ENCODE measurements around the gene ATAD5. TPM values are rescaled to one million over a fixed set of nuclear protein-coding genes. Genes with fewer than 3 reads are reported as not detected.

ATAD5 gene
- total RNA-seq, 4 donors from 2014 or later, result 0.75 to 2.7 (median 1.2) TPM

GRCh38 chr17:30942308-30943079 is 110.7 kb downstream of the ATAD5 start:
- 57 to 70% methylated on average over 4 of the region's 4 CpGs for WGBS, 2 donors (ENCODE audit: low coverage in 1 of 2)
- no peak for DNase-seq
- intact Hi-C loops (cut with DNase I; ENCODE audit: low total_unique reads), result no loop called here
- TF ChIP-seq EP300 (IDR thresholded peaks at IDR 0.05; ENCODE audit: low read depth), result no peak
- TF ChIP-seq CTCF (IDR thresholded peaks at IDR 0.05), result no peak
- TF ChIP-seq POLR2A (IDR thresholded peaks at IDR 0.05), result no peak
- no peak for TF ChIP-seq POLR2AphosphoS5 (IDR thresholded peaks at IDR 0.05)
- no peak overlapping the region for H3K27ac ChIP-seq
- no peaks in the 10 kb centered on the region for H3K27me3 ChIP-seq
- no peaks in the 10 kb centered on the region for H3K4me1 ChIP-seq
- no peaks in the 10 kb centered on the region for H3K36me3 ChIP-seq
- in situ Hi-C loops (cut with MboI; ENCODE audit: low pct_ligation_motif_present in 1 of 4, low pct_unique_long_range_greater_than_20kb in 1 of 4, low sequenced_read_pairs in 3 of 4), result no loop called here
- no peaks in the 10 kb centered on the region for H3K9me3 ChIP-seq
- H3K4me3 ChIP-seq, result no peak overlapping the region

Small RNA genes lying within 50 kb of the gene (small RNA-seq; reads per million reads assigned to genes)
- 0 reads per million in 4 donors for gene RNU6-298P

Other genes starting within 250 kb of the ATAD5 start
- 10 to 100 TPM; 15.8 to 23.1 (median 19.4) TPM for gene CRLF3, start 7.3 kb upstream of the ATAD5 start, total RNA-seq
- gene TEFM, start 74.3 kb downstream of the ATAD5 start, total RNA-seq, result 10 to 100 TPM in 2 of 4 donors, 1 to 10 TPM in 2; 1.8 to 15.0 (median 8.9) TPM
- gene ADAP2, start 90.0 kb downstream of the ATAD5 start, total RNA-seq, result 10 to 100 TPM in 2 of 4 donors, 1 to 10 TPM in 1, not detected in 1; 8.6 to 12.3 (median 11.9) TPM
- 10 to 100 TPM in 3 of 4 donors, 1 to 10 TPM in 1; 9.0 to 34.1 (median 25.0) TPM for gene RNF135, start 139.1 kb downstream of the ATAD5 start, total RNA-seq